SK-N-SH (cell line): Measurements from ENCODE around the gene CDKAL1.

Source experiments
- EZH2phosphoT487 ChIP-seq: fragments of 200-600 bp; sonication (generic); IDR thresholded peaks from 2 replicates; pipeline ENCODE4 v1.6.1; 2017; ENCODE audit warnings: low read depth, mixed run types, mild to moderate bottlenecking, antibody characterized with exemption, moderate library complexity, borderline replicate concordance
- GABPA ChIP-seq: IDR thresholded peaks from 2 replicates; pipeline ENCODE4 v1.4.0; 2012; ENCODE audit warnings: low read depth, mild to moderate bottlenecking
- MXI1 ChIP-seq: IDR thresholded peaks from 2 replicates; pipeline ENCODE4 v1.6.1; 2012; ENCODE audit warnings: mild to moderate bottlenecking, low read depth, low read length, improper control_type of control experiment
- NRF1 ChIP-seq: IDR thresholded peaks from 2 replicates; pipeline ENCODE4 v1.6.1; 2012; ENCODE audit warnings: low read depth, mild to moderate bottlenecking, low read length
- REST ChIP-seq: IDR thresholded peaks from 2 replicates; pipeline ENCODE4 v1.6.1; 2012; ENCODE audit warnings: mild to moderate bottlenecking, low read depth, low read length, moderate library complexity
- TCF12 ChIP-seq: IDR thresholded peaks from 2 replicates; pipeline ENCODE4 v1.4.0; 2012

GRCh38 chr6:20716865-20717264, 182.6 kb downstream of the CDKAL1 start:
- no peak for TF ChIP-seq GABPA
- TF ChIP-seq TCF12, result no peak
- no peak for TF ChIP-seq REST
- TF ChIP-seq MXI1, result no peak
- TF ChIP-seq NRF1, result no peak
- TF ChIP-seq EZH2phosphoT487, result no peak
